Measurements from ENCODE around the gene NKX2-3.
A peak's percentile ranks its signal among the peaks of the same experiment; 100 is the strongest.

Gene NKX2-3

DNA sequence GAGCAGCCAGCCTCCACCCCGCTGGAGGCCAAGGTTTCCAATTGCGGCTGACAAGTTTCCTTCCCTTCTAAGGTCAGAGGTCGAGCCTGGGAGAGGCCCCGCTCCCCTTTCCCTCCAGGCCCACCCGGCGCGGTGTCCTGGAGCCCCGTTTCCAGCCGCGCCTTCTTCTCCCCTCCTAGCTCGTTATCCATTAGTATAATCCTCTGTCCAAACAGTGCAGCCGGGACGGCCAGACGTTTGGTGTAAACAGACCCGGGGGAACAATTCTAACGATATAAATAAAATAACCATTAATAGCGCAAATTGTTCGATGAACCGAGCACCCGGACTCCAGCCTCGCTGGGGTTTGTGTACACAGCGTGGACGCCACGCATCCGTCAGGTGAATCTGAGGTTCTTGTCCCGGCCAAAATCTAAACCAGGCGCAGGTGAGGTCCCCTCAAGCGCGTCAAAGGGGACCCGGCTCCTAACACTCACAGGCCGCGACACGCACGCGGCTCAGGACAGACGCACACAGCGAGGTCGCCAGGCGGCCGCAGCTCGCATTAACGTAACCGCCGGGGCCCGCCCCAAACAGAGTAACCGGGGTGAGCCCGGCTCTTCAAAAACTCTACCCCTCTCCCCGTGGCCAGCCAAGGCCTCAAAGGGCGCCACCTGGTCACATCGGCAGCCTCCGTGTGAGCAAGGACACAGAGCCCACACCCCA lies 10.8 kb upstream of the NKX2-3 start:
- TF ChIP-seq, protein P1, sequence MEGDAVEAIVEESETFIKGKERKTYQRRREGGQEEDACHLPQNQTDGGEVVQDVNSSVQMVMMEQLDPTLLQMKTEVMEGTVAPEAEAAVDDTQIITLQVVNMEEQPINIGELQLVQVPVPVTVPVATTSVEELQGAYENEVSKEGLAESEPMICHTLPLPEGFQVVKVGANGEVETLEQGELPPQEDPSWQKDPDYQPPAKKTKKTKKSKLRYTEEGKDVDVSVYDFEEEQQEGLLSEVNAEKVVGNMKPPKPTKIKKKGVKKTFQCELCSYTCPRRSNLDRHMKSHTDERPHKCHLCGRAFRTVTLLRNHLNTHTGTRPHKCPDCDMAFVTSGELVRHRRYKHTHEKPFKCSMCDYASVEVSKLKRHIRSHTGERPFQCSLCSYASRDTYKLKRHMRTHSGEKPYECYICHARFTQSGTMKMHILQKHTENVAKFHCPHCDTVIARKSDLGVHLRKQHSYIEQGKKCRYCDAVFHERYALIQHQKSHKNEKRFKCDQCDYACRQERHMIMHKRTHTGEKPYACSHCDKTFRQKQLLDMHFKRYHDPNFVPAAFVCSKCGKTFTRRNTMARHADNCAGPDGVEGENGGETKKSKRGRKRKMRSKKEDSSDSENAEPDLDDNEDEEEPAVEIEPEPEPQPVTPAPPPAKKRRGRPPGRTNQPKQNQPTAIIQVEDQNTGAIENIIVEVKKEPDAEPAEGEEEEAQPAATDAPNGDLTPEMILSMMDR (IDR thresholded peaks at IDR 0.05; ENCODE audit: borderline replicate concordance, control extremely low read depth, extremely low read depth, insufficient read depth, missing control alignments) = no peak
- no peak for DNase-seq (ENCODE audit: low spot score)
- in situ Hi-C loops (cut with MboI; ENCODE audit: low sequenced_read_pairs, unreplicated experiment) = no loop called here

GRCh38 chr10:99522470-99523250 lies 10.1 kb upstream of the NKX2-3 start:
- in situ Hi-C loops (cut with MboI; ENCODE audit: low sequenced_read_pairs, unreplicated experiment) = no loop called here
- TF ChIP-seq, protein P1 (IDR thresholded peaks at IDR 0.05; ENCODE audit: borderline replicate concordance, control extremely low read depth, extremely low read depth, insufficient read depth, missing control alignments) = no peak
- DNase-seq (ENCODE audit: low spot score) = no peak

- peak; percentile 30 for DNase-seq (ENCODE audit: low spot score)
- TF ChIP-seq, protein P1 (IDR thresholded peaks at IDR 0.05; ENCODE audit: borderline replicate concordance, control extremely low read depth, extremely low read depth, insufficient read depth, missing control alignments) = no peak
- in situ Hi-C loops (cut with MboI; ENCODE audit: low sequenced_read_pairs, unreplicated experiment) = no loop called here
Measured at GRCh38 chr10:99523251-99523773, 9.4 kb upstream of the NKX2-3 start.

- DNase-seq (ENCODE audit: low spot score) = no peak
- TF ChIP-seq, protein P1 (IDR thresholded peaks at IDR 0.05; ENCODE audit: borderline replicate concordance, control extremely low read depth, extremely low read depth, insufficient read depth, missing control alignments) = no peak
- in situ Hi-C loops (cut with MboI; ENCODE audit: low sequenced_read_pairs, unreplicated experiment) = no loop called here
Measured at GRCh38 chr10:99524050-99524666, 8.6 kb upstream of the NKX2-3 start.

- in situ Hi-C loops (cut with MboI; ENCODE audit: low sequenced_read_pairs, unreplicated experiment) = no loop called here
- DNase-seq (ENCODE audit: low spot score) = no peak
- TF ChIP-seq, protein P1 (IDR thresholded peaks at IDR 0.05; ENCODE audit: borderline replicate concordance, control extremely low read depth, extremely low read depth, insufficient read depth, missing control alignments) = no peak
Measured at GRCh38 chr10:99524736-99525380, 7.9 kb upstream of the NKX2-3 start.

DNA sequence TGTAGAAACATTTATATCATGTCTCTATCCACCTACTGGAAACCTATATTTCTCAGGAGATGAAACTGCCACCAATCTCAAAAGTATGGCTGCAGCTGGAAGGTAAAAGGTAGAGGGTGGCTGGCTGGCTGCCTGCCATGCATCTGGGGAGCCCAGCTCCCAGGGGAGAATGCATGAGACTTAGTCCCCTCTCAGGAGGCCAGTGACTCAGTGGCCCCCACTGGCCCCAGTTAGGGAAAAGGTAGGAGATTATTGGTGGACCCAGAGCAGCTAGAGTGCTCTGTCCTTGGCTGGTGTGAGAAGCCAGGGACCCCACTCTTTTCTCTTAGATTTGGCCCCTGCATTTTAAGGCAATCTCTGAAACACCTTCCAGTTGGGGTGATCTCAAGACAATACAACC lies 6.8 kb upstream of the NKX2-3 start:
- in situ Hi-C loops (cut with MboI; ENCODE audit: low sequenced_read_pairs, unreplicated experiment) = no loop called here
- DNase-seq (ENCODE audit: low spot score) = no peak
- TF ChIP-seq, protein P1 (IDR thresholded peaks at IDR 0.05; ENCODE audit: borderline replicate concordance, control extremely low read depth, extremely low read depth, insufficient read depth, missing control alignments) = no peak
